VCaP (cell line): ENCODE results near the gene TUBE1.

Source experiments
- H3K27ac ChIP-seq: fragments of 450-650 bp; 2 replicates; pipeline ENCODE4 v1.5.1; 2017
- CTCF ChIP-seq: fragments of 450-650 bp; conservative IDR thresholded peaks from 2 replicates; pipeline ENCODE4 v1.5.1; 2017; ENCODE audit warnings: mild to moderate bottlenecking, moderate library complexity

The TUBE1 gene

GRCh38 chr6:112026933-112027332 is 60.3 kb downstream of the TUBE1 start:
- no peak overlapping the region for H3K27ac ChIP-seq
- TF ChIP-seq CTCF: no peak

GRCh38 chr6:112024464-112024863 is 62.8 kb downstream of the TUBE1 start:
- no peak overlapping the region for H3K27ac ChIP-seq
- no peak for TF ChIP-seq CTCF

- no peak for TF ChIP-seq CTCF
- no peak overlapping the region for H3K27ac ChIP-seq
Observed at GRCh38 chr6:112022749-112023148, 64.5 kb downstream of the TUBE1 start.

- TF ChIP-seq CTCF: no peak
- no peak overlapping the region for H3K27ac ChIP-seq
Observed at GRCh38 chr6:112021691-112022310, 65.5 kb downstream of the TUBE1 start.
